GM18858 (cell line): ENCODE measurements around the gene HNRNPUL1.
"Not testable (repeated sequence)": the region's sequence is repeated elsewhere in the genome, so short reads cannot be mapped to it uniquely, and the experiment has no call there.

Experiments
- ATAC-seq: cut with Tn5 transposase; IDR thresholded peaks from one replicate; pipeline ENCODE4 v1.9.1; 2021; ENCODE audit not compliant: unreplicated experiment

HNRNPUL1 gene

GRCh38 chr19:41263850-41264580 lies at the start of gene HNRNPUL1:
Gene HNRNPUL1, plus strand, starts transcription at chr19:41264372. Its CDS starts 132 bp downstream, at chr19:41264504.
- ATAC-seq = peak; percentile 54

- no peak for ATAC-seq
Measured at GRCh38 chr19:41217741-41218140, 46.4 kb upstream of the HNRNPUL1 start.

- no peak for ATAC-seq
Measured at GRCh38 chr19:41218249-41218614, 45.9 kb upstream of the HNRNPUL1 start.

GRCh38 chr19:41218615-41219507 lies 45.3 kb upstream of the HNRNPUL1 start, which contains the start of gene AXL:
Gene AXL, plus strand, starts transcription at chr19:41219223. Its CDS starts 170 bp downstream, at chr19:41219393.
- no peak for ATAC-seq

GRCh38 chr19:41219924-41220567 lies 44.1 kb upstream of the HNRNPUL1 start:
- no peak for ATAC-seq

GRCh38 chr19:41220811-41221210 lies 43.4 kb upstream of the HNRNPUL1 start:
- no peak for ATAC-seq

GRCh38 chr19:41221514-41222205 lies 42.5 kb upstream of the HNRNPUL1 start:
- ATAC-seq = no peak

GRCh38 chr19:41222240-41222639 lies 41.9 kb upstream of the HNRNPUL1 start:
- ATAC-seq = no peak

- no peak for ATAC-seq
Measured at GRCh38 chr19:41223431-41224234, 40.5 kb upstream of the HNRNPUL1 start.

GRCh38 chr19:41224632-41225031 lies 39.5 kb upstream of the HNRNPUL1 start:
- ATAC-seq = no peak

GRCh38 chr19:41225238-41226052 lies 38.7 kb upstream of the HNRNPUL1 start:
- ATAC-seq = no peak

- ATAC-seq = no peak
Measured at GRCh38 chr19:41226053-41226873, 37.9 kb upstream of the HNRNPUL1 start.

- ATAC-seq = no peak
Measured at GRCh38 chr19:41226874-41227390, 37.2 kb upstream of the HNRNPUL1 start.

- ATAC-seq = no peak
Measured at GRCh38 chr19:41228486-41228885, 35.7 kb upstream of the HNRNPUL1 start.

- ATAC-seq = not testable (repeated sequence)
Measured at GRCh38 chr19:41229338-41229737, 34.8 kb upstream of the HNRNPUL1 start.

GRCh38 chr19:41230067-41230857 lies 33.9 kb upstream of the HNRNPUL1 start:
- no peak for ATAC-seq

- no peak for ATAC-seq
Measured at GRCh38 chr19:41232686-41233085, 31.5 kb upstream of the HNRNPUL1 start.
